ENCODE data around the gene BST2. TPM values are rescaled to one million over a fixed set of nuclear protein-coding genes. Genes with fewer than 3 reads are reported as not detected.

The BST2 gene, protein sequence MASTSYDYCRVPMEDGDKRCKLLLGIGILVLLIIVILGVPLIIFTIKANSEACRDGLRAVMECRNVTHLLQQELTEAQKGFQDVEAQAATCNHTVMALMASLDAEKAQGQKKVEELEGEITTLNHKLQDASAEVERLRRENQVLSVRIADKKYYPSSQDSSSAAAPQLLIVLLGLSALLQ
- 100 to 1,000 TPM in 3 of 4 donors, 10 to 100 TPM in 1; 84.6 to 267 (median 195) TPM for total RNA-seq

DNA sequence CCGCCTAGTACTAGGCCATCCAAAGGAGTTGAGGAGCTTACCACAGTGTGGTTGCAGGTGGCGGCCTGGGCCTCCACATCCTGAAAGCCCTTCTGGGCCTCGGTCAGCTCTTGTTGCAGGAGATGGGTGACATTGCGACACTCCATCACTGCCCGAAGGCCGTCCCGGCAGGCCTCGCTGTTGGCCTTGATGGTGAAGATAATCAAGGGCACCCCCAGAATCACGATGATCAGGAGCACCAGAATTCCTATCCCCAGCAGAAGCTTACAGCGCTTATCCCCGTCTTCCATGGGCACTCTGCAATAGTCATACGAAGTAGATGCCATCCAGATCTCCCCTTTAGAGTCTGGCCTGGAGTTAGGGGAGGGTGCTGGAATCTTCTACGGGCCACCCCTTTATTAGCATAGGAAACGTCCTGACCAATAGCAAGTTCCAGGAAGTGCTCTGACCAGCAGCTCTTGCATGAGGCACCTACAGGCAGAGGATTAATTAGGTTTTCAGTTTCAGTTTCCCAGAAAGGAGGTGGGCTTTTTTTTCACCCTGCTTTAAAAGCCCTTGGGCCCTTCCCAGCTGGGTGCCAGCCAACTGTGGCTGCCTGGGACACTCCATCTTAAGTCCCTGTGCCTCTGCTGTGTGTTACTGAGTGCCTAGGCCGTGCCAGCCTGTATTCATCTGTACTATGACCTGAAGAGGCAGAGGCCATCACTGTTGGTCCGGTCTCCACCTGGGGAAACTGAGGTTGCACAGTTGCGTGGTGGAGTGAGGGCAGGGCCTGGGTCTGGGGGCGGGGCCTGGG lies at the start of gene BST2:
Gene BST2, minus strand, starts transcription at position 381 of the 796 bp plus-strand sequence. Its CDS starts 55 bp downstream, at position 326.
- Histone ChIP-seq H3K27ac (peak within 1 kb of the TSS; percentile 74 to 87), H3K36me3 (no peaks in the 10 kb centered on the region), H3K27me3 (no peaks in the 10 kb centered on the region), H3K4me1 (no peaks in the 10 kb centered on the region), H3K4me3 (peak within 1 kb of the TSS; percentile 23 to 48), H3K9me3 (no peaks in the 10 kb centered on the region)
- TF ChIP-seq, protein P1, sequence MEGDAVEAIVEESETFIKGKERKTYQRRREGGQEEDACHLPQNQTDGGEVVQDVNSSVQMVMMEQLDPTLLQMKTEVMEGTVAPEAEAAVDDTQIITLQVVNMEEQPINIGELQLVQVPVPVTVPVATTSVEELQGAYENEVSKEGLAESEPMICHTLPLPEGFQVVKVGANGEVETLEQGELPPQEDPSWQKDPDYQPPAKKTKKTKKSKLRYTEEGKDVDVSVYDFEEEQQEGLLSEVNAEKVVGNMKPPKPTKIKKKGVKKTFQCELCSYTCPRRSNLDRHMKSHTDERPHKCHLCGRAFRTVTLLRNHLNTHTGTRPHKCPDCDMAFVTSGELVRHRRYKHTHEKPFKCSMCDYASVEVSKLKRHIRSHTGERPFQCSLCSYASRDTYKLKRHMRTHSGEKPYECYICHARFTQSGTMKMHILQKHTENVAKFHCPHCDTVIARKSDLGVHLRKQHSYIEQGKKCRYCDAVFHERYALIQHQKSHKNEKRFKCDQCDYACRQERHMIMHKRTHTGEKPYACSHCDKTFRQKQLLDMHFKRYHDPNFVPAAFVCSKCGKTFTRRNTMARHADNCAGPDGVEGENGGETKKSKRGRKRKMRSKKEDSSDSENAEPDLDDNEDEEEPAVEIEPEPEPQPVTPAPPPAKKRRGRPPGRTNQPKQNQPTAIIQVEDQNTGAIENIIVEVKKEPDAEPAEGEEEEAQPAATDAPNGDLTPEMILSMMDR (IDR thresholded peaks at IDR 0.05) = no peak
- TF ChIP-seq POLR2A (IDR thresholded peaks at IDR 0.05) = peak; percentile 42 to 77
- peak; percentile 57 to 75 for DNase-seq
- intact Hi-C loops (cut with DNase I; ENCODE audit: low total_unique reads) = no loop called here

DNA sequence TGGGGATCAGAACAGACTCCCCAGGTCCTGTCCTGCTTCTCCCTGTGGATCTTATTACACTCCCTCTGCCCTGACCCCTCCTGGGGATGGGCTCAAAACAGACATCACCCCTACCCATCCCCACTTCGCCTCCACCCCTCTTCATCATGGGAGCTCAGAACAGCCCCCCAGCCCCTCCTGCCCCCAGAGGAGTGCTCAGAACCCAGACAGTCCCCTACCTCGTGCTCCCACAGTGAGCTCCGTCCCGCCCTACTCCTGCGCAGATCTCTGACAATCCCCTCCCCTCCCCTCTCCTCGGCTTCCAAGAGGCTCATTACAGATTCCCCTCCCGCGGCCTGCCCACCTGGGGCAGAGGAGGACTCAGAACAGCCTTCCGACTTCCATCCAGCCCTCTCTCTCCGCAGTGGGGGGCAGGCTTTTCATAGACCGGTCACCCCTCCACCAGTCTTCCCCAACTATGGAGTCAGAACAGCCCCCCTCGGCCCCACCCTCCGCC lies 49.2 kb upstream of the BST2 start:
- Histone ChIP-seq H3K36me3 (no peaks in the 10 kb centered on the region), H3K4me3 (no peak overlapping the region), H3K27ac (no peak overlapping the region), H3K4me1 (no peaks in the 10 kb centered on the region), H3K27me3 (peaks cover 13 to 35% of the 10 kb centered on the region in 2 donors), H3K9me3 (no peaks in the 10 kb centered on the region)
- intact Hi-C loops (cut with DNase I; ENCODE audit: low total_unique reads) = no loop called here
- no peak for DNase-seq
- TF ChIP-seq POLR2A (IDR thresholded peaks at IDR 0.05) = no peak
- TF ChIP-seq, protein P1 (IDR thresholded peaks at IDR 0.05) = no peak

DNA sequence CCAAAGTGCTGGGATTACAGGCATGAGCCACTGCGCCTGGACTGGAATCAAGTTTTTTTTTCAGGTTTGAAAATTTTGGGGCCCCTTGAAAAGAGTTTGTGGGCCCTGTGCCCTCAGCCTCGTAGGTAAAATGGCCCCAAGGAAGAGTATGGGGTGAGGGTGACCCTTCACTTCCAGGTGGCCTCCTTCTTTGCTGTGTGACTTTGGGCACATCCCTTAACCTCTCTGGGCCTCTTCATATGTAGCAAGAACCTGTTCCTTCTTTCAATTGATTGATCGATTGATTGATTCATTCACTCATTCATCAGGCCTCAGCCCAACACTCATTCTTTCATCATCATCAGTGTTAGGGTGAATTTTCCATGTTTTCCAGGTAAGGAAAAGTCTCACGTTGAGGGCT lies 46.4 kb upstream of the BST2 start:
- intact Hi-C loops (cut with DNase I; ENCODE audit: low total_unique reads) = no loop called here
- no peak for DNase-seq
- Histone ChIP-seq H3K4me1 (peaks cover 0 to 7% of the 10 kb centered on the region in 2 donors), H3K27me3 (peaks cover 13 to 27% of the 10 kb centered on the region in 2 donors), H3K27ac (no peak overlapping the region), H3K4me3 (no peak overlapping the region), H3K36me3 (no peaks in the 10 kb centered on the region), H3K9me3 (no peaks in the 10 kb centered on the region)
- no peak for TF ChIP-seq POLR2A (IDR thresholded peaks at IDR 0.05)
- TF ChIP-seq, protein P1 (IDR thresholded peaks at IDR 0.05) = no peak

DNA sequence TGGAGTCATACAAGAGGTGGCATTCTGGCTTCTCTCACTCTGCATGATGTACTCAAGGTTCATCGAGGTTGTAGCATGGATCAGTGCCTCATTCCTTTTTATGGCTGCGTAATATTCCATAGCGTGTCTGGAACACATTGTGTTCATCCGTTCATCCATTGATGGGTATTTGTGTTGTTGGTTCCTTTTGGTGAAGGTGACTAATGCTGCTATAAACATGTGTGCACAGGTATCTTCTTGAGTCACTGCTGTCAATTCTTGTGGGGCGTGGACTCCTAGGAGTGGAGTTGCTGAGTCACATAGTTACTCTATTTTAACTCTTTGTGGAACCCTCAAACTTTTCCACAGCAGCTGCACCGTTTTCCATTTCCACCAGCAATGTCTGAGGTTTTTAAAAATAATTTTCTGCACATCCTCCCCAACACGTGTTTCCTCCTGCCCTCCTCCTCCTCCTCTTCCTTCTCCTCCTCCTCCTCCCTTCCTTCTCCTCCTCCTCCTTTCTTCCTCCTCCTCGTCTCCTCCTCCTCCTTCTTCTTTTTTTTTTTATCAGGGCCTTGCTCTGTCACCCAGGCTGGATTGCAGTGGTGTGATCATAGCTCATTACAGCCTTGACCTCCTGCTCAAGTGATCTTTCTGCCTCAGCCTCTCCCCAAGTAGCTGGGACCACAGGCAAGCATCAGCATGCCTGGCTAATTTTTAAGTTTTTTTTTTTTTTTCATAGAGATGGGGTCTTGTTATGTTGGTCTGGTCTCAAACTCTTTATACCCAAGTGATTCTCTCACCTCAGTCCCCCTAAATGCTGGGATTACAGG lies 45.0 kb upstream of the BST2 start:
- H3K27ac ChIP-seq = no peak overlapping the region
- intact Hi-C loops (cut with DNase I; ENCODE audit: low total_unique reads) = no loop called here
- TF ChIP-seq, protein P1 (IDR thresholded peaks at IDR 0.05) = no peak
- no peak for TF ChIP-seq POLR2A (IDR thresholded peaks at IDR 0.05)

More for the DNA sequence above, 45.0 kb upstream of the BST2 start:
- Histone ChIP-seq H3K27me3 (peaks cover 7 to 20% of the 10 kb centered on the region in 2 donors), H3K4me1 (peaks cover 0 to 7% of the 10 kb centered on the region in 2 donors), H3K36me3 (no peaks in the 10 kb centered on the region), H3K9me3 (no peaks in the 10 kb centered on the region), H3K4me3 (no peak overlapping the region)
- no peak for DNase-seq
